Activated naive CD8-positive, alpha-beta T cell treated with anti-CD3 and anti-CD28 coated beads, Interleukin-2, amount 50 U/mL, for 16 hours (primary cell): ENCODE results near the gene ATM.
A peak's percentile ranks its signal among the peaks of the same experiment; 100 is the strongest.

ENCODE experiments used
- DNase-seq: peaks from one replicate; pipeline ENCODE4 v3.0.0-alpha.2; 2020; ENCODE audit warnings: low read depth, low spot score

The ATM gene, protein sequence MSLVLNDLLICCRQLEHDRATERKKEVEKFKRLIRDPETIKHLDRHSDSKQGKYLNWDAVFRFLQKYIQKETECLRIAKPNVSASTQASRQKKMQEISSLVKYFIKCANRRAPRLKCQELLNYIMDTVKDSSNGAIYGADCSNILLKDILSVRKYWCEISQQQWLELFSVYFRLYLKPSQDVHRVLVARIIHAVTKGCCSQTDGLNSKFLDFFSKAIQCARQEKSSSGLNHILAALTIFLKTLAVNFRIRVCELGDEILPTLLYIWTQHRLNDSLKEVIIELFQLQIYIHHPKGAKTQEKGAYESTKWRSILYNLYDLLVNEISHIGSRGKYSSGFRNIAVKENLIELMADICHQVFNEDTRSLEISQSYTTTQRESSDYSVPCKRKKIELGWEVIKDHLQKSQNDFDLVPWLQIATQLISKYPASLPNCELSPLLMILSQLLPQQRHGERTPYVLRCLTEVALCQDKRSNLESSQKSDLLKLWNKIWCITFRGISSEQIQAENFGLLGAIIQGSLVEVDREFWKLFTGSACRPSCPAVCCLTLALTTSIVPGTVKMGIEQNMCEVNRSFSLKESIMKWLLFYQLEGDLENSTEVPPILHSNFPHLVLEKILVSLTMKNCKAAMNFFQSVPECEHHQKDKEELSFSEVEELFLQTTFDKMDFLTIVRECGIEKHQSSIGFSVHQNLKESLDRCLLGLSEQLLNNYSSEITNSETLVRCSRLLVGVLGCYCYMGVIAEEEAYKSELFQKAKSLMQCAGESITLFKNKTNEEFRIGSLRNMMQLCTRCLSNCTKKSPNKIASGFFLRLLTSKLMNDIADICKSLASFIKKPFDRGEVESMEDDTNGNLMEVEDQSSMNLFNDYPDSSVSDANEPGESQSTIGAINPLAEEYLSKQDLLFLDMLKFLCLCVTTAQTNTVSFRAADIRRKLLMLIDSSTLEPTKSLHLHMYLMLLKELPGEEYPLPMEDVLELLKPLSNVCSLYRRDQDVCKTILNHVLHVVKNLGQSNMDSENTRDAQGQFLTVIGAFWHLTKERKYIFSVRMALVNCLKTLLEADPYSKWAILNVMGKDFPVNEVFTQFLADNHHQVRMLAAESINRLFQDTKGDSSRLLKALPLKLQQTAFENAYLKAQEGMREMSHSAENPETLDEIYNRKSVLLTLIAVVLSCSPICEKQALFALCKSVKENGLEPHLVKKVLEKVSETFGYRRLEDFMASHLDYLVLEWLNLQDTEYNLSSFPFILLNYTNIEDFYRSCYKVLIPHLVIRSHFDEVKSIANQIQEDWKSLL (N-terminal part only)

DNA sequence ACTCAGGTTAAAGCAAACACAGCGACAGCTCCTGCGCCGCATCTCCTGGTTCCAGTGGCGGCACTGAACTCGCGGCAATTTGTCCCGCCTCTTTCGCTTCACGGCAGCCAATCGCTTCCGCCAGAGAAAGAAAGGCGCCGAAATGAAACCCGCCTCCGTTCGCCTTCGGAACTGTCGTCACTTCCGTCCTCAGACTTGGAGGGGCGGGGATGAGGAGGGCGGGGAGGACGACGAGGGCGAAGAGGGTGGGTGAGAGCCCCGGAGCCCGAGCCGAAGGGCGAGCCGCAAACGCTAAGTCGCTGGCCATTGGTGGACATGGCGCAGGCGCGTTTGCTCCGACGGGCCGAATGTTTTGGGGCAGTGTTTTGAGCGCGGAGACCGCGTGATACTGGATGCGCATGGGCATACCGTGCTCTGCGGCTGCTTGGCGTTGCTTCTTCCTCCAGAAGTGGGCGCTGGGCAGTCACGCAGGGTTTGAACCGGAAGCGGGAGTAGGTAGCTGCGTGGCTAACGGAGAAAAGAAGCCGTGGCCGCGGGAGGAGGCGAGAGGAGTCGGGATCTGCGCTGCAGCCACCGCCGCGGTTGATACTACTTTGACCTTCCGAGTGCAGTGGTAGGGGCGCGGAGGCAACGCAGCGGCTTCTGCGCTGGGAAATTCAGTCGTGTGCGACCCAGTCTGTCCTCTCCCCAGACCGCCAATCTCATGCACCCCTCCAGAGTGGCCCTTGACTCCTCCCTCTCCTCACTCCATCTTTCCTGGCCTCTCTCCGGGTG lies at the start of gene ATM, which contains the start of gene NPAT:
Gene ATM, plus strand, starts transcription at position 494 of the 774 bp plus-strand sequence. CDS start 4,558 bp downstream, outside the sequence.
Gene NPAT, minus strand, starts transcription at position 65 of the 774 bp plus-strand sequence. CDS start 102 bp downstream, outside the sequence.
- peak; percentile 96 for DNase-seq

DNA sequence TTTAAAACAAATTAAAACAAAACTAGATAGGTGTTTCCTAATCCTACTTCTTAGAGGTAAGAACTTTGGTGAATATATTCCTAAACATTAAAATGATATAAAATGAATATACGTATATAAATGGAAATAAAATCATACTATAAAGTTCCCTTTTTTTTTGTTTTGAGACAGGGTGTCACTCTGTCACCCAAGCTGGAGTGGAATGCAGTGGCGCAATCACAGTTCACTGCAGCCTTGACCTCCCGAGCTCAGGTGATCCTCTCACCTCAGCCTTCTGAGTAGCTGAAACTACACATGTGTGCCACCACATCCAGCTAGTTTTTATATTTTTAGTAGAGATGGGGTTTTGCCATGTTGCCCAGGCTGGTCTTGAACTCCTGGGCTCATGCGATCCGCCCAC lies 45.3 kb upstream of the ATM start:
- no peak for DNase-seq

DNA sequence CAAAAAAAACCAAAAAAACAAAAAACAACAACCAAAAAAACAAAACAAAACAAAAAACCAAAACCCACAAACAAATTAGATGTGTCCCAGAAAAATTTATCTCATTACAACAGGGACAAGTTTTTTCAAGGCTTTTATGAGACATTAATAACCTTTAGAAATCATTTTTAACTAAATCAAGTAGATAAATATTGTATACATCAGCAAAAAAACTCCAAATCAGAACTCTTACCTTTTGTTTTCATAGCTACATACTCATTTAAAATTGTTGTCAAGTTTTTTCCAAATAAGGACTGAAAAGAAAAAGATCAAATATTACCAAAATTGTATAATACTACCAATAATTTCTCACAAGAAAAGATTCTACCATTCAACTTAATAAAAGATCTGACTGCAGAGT lies 29.1 kb upstream of the ATM start:
- DNase-seq = no peak

DNA sequence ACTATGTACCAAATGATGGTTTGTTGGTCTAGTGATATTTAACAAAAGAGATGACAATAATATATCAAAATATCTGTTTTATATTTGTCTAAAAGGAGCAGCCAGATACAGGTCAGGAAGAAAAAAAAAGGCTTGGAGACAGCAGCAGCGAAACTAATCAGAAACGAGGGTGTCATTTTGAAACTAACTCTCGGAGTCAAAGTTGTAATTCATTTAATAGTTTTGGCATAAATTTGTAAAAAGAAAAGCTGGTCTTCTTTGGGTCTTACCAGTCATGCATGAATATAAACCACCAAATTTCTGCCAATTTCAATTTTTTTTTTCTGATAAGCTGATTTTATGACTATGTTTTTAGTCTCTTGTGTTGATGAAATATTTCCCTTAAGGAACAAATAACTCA lies 26.0 kb upstream of the ATM start:
- DNase-seq = no peak

DNA sequence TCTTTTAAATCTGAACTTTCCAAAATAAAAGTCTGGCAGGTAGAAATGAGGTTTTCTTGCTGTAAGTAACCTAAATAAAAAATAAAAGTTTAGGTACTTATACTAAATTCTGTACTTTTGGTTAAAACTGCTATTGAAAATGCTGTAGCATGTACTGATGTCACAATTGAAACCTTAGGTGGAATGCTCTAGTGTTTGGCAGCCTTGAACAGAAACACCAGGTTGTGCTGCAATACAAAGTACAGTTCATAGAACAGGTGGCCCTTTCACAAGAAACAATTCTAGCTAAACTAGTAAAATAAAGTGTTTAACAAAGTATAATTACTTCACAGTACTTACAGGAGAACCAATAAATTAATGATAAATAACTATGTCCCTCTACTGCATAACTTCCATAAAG lies 25.5 kb upstream of the ATM start:
- DNase-seq = no peak

DNA sequence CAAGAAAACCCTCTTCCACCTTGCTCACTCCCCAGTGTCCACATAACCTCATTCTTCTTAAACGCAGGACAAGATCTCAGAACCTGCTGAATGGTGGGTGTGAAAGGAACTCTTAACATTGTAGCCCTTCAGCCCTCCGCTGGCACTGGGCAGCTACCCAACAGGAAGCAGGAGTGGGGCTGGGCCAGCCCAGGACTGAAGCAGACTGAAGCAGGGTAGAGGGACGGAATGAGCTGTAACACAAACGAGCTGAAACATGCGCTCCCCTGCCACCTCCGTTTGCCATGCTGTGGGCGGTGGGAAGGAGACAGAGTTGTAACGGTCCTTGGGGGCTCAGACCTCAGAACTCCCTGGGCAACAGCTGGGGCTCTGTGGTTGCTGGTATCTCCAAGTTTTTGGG lies 24.0 kb upstream of the ATM start:
- DNase-seq = no peak

DNA sequence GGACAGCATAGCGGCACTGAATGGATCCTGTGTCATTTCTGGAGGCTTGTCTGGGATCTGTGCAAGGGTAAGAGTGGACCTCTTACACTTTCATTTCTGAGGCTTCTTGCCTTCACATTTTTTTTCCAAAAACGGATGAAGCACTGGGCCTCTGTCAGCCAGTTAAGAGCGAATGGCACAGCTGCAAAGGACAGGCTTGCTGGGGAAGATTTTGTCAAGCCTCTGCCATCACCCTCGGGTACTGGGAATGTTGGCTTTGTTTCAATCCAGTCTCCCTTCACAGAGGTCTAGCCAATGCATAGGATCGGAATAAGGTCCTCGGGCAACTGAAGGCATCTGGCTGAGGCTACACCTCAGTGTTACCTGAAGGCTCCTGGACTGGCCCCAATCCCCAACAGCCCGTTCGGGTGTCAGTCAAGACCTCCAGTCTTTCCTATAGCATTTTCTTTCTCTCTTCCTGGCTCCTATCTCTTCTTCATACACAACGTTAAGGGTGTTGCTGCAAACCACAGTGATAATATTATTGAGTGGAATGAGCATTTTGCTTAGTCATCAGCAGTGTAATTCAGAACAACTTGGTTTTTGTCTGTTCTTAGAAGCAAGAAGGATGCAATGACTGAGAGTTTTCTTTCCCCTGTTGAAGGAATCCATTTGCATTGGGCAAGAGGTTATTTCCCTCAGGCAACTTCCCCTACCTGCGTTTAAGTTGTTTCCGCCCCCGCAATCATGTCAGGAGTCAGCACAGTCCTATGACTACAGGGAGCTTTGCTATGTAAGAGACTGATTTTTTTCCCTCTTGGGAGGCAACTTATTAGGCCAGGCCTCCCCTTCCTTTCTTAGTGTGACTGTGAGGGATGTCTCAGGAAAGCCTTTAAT lies 23.2 kb upstream of the ATM start:
- peak; percentile 16 for DNase-seq

DNA sequence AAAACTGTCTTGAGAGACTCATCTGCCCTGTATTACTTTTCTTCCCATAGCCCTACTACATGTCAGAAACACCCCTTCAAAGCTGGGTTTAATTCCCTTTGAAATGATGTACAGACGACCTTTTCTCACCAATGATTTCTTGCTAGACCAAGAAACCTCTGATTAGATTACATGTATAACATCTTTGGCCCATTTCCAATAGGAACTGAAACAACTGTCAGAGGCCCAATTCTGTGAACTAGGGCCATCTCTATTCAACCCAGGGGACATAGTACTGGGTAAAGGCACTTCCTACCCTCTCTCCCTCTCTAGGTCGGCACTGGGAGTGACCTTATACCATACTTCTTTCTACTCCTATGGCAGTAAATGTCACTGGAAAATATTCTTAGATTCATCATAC lies 19.8 kb upstream of the ATM start:
- DNase-seq = no peak

DNA sequence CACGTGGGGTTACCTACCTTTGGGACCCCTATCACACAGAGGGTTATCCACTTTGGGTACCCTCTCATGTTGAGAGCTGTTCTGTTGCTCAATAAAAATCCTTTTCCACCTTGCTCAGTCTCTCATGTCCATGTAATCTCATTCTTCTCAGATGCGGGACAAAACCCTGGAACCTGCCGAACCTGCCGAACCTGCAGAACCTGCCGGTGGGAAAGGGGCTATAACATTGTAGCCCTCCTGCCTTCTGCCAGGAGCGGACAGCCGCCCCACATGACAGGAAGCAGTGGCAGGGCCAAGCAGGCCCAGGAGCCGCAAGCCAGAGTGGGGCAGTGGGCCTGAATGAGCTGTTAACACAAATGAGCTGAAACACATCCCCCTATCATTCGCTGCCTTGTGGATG lies 18.5 kb upstream of the ATM start:
- no peak for DNase-seq

DNA sequence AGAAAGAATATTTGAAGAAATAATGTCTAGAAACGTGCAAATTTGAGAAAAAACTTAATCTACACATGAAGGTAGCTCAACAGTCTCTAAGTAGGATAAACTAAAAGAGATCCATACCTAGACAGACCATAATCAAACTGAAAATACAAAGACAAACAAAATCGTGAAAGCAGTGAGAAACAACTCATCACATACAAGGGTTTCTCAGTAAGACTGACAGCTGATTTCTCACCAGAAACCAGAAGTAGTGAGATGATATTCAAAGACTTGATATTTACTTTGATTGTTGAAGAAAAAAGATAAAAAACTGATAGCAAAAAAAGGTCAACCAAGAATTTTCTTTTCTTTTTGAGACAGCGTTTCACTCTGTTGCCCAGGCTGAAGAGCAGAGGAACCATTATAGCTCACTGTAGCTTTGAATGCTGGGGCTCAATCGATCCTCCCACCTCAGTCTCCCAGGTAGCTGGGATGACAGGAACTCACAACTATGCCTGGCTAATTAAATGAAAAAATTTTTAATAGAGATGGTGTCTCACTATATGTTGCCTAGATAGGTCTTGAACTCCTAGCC lies 17.9 kb upstream of the ATM start:
- DNase-seq = no peak

DNA sequence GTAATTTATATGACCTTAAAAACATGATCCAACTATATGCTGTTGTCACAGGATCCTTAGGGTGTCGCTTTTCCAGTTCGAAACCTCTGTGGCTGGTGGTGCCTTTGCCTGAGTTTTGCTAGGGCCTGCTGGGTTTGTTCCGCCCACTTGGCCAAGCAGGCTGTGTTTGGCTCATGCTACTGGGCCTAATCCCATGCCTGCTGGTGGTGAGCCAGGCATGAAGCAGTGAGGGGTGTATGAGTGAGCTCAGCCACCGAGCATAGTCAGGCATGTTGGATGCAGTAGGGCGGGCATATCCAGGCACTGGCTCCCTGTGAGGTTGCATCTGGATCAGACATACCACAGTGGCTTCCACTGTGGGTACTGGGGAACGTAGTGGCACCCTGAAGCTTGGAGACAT lies 16.7 kb upstream of the ATM start:
- DNase-seq = no peak

DNA sequence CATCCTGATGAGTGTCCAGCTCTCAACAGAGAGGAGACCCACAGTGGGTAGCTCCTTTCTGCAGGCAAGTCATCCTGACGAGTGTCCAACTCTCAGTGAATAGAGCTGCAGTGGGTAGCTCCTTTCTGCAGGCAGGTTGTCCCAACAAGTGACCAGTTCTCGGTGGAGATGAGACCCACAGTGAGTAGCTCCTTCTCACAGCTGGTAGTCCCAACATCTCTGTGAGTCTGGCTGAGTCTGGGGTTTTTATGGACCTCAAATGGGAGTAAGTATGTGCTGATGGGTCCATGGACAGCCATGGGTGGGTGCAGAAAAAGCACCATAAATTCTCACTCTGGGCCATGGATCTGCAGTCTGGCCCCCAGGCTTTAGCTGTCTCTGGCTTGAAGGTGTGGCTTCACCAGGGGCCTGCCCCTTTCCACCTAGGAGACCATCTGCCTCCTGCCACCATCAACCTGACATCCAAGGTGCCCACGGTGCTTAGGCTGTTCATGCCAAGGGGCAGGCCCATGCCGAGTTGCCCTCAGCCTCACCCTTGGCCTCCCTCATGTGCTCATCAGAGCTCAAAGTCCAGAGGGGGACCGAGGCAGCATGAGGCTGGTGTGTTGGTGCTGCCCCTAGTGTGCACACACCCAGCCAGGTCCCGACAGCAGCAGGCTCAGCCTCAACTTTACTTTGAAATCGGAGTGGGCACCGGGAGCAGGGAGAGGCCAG lies 15.7 kb upstream of the ATM start:
- DNase-seq = no peak

DNA sequence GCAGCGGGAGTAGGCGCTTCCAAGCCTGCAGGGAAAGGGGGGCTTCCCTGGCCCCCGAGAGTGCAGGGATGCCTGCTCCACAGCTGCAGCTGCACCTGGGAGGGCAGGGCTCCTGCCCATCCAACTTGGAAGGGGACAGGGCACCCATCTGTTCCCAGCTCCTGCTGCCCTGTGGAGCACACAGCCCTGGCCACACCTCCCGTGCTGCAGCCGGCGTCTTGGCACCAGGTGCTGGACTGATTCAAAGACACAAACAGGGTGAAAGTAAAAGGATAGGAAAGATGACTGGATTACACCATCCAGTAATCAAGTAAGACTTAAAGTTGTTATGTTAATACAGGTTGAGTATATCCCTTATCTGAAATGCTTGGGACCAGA lies 15.2 kb upstream of the ATM start:
- no peak for DNase-seq

DNA sequence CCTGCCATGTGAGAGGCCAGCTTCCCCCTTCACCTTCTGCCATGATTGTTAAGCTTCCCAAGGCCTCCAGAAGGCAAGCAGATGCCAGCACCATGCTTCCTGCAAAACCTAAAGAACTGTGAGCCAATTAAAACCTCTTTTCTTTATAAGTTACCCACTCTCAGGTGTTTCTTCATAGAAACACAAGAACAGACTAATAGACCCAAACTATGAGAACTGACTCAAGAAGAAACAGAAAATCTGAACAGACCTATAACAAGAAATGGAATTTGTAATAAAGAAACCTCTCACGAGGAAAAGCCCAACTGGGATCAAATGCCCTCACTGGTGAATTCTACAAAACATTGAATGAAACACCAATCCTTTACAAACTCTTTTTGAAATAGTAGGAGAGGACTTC lies 12.4 kb upstream of the ATM start:
- DNase-seq = no peak

DNA sequence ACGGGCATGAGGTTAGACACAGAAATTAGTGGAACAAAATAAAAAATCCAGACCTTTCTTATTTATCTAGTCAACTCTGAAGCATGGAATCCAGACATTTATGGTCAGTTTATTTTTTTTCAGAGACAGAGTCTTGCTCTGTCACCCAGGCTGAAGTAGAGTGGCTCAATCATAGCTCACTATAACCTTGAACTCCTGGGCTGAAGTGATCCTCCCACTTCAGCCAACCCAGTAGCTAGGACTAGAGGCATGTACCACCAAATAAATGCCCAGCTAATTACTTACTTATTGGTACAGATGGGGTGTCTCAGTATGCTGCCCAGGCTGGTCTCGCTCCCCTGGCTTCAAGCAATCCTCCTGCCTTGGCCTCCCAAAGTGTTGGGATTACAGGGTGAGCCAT lies 9.1 kb upstream of the ATM start:
- DNase-seq = no peak

DNA sequence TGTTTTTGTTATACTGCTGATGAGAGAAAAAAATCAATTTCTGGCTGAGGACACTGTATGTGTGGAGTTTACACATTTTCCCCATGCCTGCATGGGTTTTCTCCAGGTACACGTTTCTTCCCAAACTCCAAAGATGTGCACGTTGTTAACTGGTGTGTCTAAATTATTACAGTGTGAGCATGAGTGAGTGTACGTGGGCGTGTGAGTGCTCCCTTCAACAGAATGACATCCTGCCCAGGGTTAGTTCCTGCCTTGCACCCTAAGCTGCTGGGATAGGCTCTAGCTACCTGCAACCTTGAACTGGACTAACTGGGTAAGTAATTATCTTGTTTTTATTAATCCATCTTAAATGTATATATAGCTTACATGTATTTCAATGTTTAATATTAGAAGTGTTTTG lies 5.9 kb upstream of the ATM start:
- no peak for DNase-seq

DNA sequence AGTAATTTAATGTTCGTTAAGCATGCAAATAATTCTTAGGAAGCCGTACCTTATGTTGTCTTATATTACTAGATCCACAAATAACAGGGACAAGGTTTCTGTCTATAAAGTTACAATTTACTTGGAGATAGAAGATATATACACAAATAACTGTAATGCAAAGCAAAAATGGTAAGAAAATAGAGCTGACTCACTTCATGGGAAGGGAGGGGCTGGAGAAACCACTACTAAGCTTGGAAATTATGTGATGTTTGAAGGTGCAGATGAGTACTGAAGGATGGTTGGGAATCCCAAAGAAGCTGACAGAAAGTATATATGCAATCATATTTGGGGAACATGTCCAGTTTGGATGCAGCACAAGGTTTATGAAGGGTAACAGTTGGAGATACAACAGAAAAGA lies 4.4 kb upstream of the ATM start:
- no peak for DNase-seq

DNA sequence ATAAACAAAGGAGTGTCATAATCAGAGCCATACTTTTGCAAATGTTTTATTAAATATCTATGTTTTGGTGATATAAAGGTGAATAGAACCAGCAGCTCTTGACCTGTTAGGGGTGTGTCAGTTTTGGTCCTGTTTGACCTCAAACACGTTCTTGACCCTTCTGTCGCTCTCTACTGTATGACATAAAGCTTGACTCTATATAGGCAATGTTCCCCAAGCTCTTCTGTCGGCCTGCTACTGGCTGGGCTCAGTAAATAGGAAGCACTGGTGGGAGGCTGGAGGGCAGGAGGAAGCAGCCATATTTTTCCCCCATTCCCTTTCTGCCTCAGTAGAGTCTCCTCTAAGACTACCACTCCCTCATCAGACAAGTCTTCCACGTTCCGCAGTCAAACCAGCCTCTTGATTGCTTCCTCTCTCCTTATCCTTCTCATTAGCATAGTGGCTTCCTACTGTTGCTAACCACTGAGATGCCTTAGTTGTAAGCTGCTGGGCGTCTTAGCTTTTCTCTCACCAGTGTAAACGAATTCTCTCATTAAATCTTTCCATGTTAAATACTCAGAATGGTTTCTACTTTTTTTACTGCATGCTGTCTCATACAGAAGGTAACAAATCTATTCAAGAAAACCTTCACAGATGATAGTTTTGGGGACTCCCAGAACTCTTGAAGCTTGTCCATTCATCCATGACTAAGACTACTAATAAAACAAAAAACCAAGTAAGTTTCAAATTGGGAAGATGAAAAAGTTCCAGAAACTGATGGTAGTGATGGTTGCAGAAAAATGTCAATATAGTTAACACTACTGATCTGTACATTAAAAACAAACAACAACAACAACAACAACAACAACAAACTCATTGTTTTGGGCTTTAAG lies 3.7 kb upstream of the ATM start:
- no peak for DNase-seq
